IMR-90 (cell line): Measurements from ENCODE around the gene CEACAM21. TPM values are rescaled to one million over a fixed set of nuclear protein-coding genes. Genes with fewer than 3 reads are reported as not detected.

Experiments
- ATAC-seq: fragments of 200-7000 bp; cut with Tn5 transposase; 2 replicates; pipeline ENCODE4 v1.9.1; 2020; ENCODE audit warnings: low read depth, mild to moderate bottlenecking, moderate library complexity
- BruUV-seq: library from RNA; stranded (reverse); fragments of 400-500 nt; replicated peaks from 2 replicates; lab custom pipeline; 2021; lab: Mats Ljungman, UMichigan
- CTCF ChIA-PET: fragments of 300-600 bp; formaldehyde crosslinking; extraction: SDS; loops from one replicate; lab custom pipeline; 2021; ENCODE audit warnings: antibody characterized with exemption; lab: Yijun Ruan, JAX
- POLR2A ChIA-PET: fragments of 300-600 bp; sonication (Branson Sonifier 250); formaldehyde crosslinking; loops from one replicate; lab custom pipeline; 2022; ENCODE audit warnings: antibody characterized with exemption; ENCODE audit not compliant: unreplicated experiment; lab: Charles Lee
- DNase-seq: peaks from one replicate; pipeline ENCODE4 v3.0.0; 2013
- H2AFZ ChIP-seq: replicated peaks from 2 replicates; pipeline ENCODE3; 2013; ENCODE audit warnings: low read length, mild to moderate bottlenecking; ENCODE audit not compliant: poor library complexity
- H2AK5ac ChIP-seq: 2 replicates; pipeline ENCODE4 v1.6.1; 2013; ENCODE audit warnings: low read depth, low read length, inconsistent platforms
- H2AK9ac ChIP-seq: replicated peaks from 2 replicates; pipeline ENCODE3; 2013; ENCODE audit warnings: mild to moderate bottlenecking, low read depth, low read length, moderate library complexity; ENCODE audit not compliant: poor library complexity
- H2BK120ac ChIP-seq: 2 replicates; pipeline ENCODE4 v1.6.1; 2013; ENCODE audit warnings: low read depth, low read length, inconsistent platforms
- H2BK15ac ChIP-seq: 3 replicates; pipeline ENCODE4 v1.6.1; 2013; ENCODE audit warnings: low read depth, low read length, inconsistent platforms
- H2BK20ac ChIP-seq: 2 replicates; pipeline ENCODE4 v1.6.1; 2013; ENCODE audit warnings: low read depth, mild to moderate bottlenecking, inconsistent platforms, low read length, moderate library complexity
- H2BK5ac ChIP-seq: 2 replicates; pipeline ENCODE4 v1.6.1; 2013; ENCODE audit warnings: mild to moderate bottlenecking, low read depth, low read length, inconsistent platforms; ENCODE audit not compliant: poor library complexity, severe bottlenecking
- H3K14ac ChIP-seq: replicated peaks from 2 replicates; pipeline ENCODE4 v1.6.1; 2013; ENCODE audit warnings: low read depth, low read length, inconsistent platforms
- H3K18ac ChIP-seq: 2 replicates; pipeline ENCODE4 v1.6.1; 2013; ENCODE audit warnings: low read depth, low read length, control low read depth
- H3K23ac ChIP-seq: 2 replicates; pipeline ENCODE4 v1.6.1; 2013; ENCODE audit warnings: low read depth, low read length, inconsistent platforms
- H3K27ac ChIP-seq: 2 replicates; pipeline ENCODE4 v1.5.1; 2013; ENCODE audit warnings: mild to moderate bottlenecking, control low read depth, low read length; ENCODE audit not compliant: insufficient read depth
- H3K27me3 ChIP-seq: 2 replicates; pipeline ENCODE4 v1.6.1; 2013; ENCODE audit warnings: low read length; ENCODE audit not compliant: control insufficient read depth, insufficient read depth
- H3K36me3 ChIP-seq: 2 replicates; pipeline ENCODE4 v1.6.1; 2013; ENCODE audit warnings: low read length, mixed read lengths; ENCODE audit not compliant: control insufficient read depth, insufficient read depth
- H3K4ac ChIP-seq: 2 replicates; pipeline ENCODE4 v1.6.1; 2013; ENCODE audit warnings: low read depth, low read length, inconsistent platforms
- H3K4me1 ChIP-seq: 2 replicates; pipeline ENCODE4 v1.6.1; 2013; ENCODE audit warnings: low read length, mixed read lengths; ENCODE audit not compliant: control insufficient read depth, insufficient read depth
- H3K4me2 ChIP-seq: 2 replicates; pipeline ENCODE4 v1.6.1; 2013; ENCODE audit warnings: low read depth, mild to moderate bottlenecking, control low read depth, low read length, moderate library complexity
- H3K4me3 ChIP-seq: 2 replicates; pipeline ENCODE4 v1.5.1; 2013; ENCODE audit warnings: low read depth, mild to moderate bottlenecking, control low read depth, low read length, moderate library complexity; ENCODE audit not compliant: insufficient read depth
- H3K56ac ChIP-seq: 2 replicates; pipeline ENCODE4 v1.6.1; 2013; ENCODE audit warnings: low read length, inconsistent platforms; ENCODE audit not compliant: insufficient read depth; ENCODE audit errors: extremely low read depth
- H3K79me1 ChIP-seq, 2 experiments: 2 replicates each; pipeline ENCODE4 v1.6.1; 2013; ENCODE audit warnings: low read length in 2 of 2, inconsistent platforms in 1 of 2, low read depth in 1 of 2
- H3K9ac ChIP-seq: 2 replicates; pipeline ENCODE4 v1.6.1; 2013; ENCODE audit warnings: low read depth, low read length, control low read depth
- H3K9me1 ChIP-seq: 2 replicates; pipeline ENCODE4 v1.6.1; 2013; ENCODE audit warnings: low read length, inconsistent platforms; ENCODE audit not compliant: insufficient read depth
- H3K9me3 ChIP-seq: 2 replicates; pipeline ENCODE4 v1.6.1; 2013; ENCODE audit warnings: low read length; ENCODE audit not compliant: control insufficient read depth, insufficient read depth
- H4K20me1 ChIP-seq: 2 replicates; pipeline ENCODE4 v1.6.1; 2013; ENCODE audit warnings: low read length, inconsistent platforms; ENCODE audit not compliant: insufficient read depth
- H4K5ac ChIP-seq: 2 replicates; pipeline ENCODE4 v1.6.1; 2013; ENCODE audit warnings: mild to moderate bottlenecking, low read depth, low read length, control low read depth
- H4K8ac ChIP-seq, 2 experiments: 2 replicates each; pipeline ENCODE4 v1.6.1; 2013; ENCODE audit warnings: low read depth in 2 of 2, low read length in 2 of 2, control low read depth in 1 of 2, inconsistent platforms in 1 of 2
- H4K91ac ChIP-seq: 2 replicates; pipeline ENCODE4 v1.6.1; 2013; ENCODE audit warnings: low read depth, low read length, inconsistent platforms; ENCODE audit not compliant: insufficient read depth
- BHLHE40 ChIP-seq: fragments of 150-350 bp; IDR thresholded peaks from 2 replicates; pipeline ENCODE4 v1.6.1; 2016; ENCODE audit warnings: mild to moderate bottlenecking, low read depth, low read length
- CEBPB ChIP-seq: IDR thresholded peaks from 2 replicates; pipeline ENCODE4 v1.6.1; 2012; ENCODE audit warnings: low read depth, low read length, improper control_type of control experiment
- NFE2L2 ChIP-seq: fragments of 150-350 bp; IDR thresholded peaks from 2 replicates; pipeline ENCODE4 v1.6.1; 2016; ENCODE audit warnings: low read depth, mild to moderate bottlenecking, low read length
- RAD21 ChIP-seq: IDR thresholded peaks from 2 replicates; pipeline ENCODE4 v1.6.1; 2012; ENCODE audit warnings: low read length, improper control_type of control experiment
- RFX5 ChIP-seq: IDR thresholded peaks from 2 replicates; pipeline ENCODE4 v1.8.0; 2012; ENCODE audit warnings: low read depth, mild to moderate bottlenecking, low read length, moderate library complexity
- SMC3 ChIP-seq: fragments of 150-350 bp; IDR thresholded peaks from 2 replicates; pipeline ENCODE4 v1.6.1; 2016; ENCODE audit warnings: low read depth, mild to moderate bottlenecking, antibody characterized with exemption, low read length, moderate library complexity
- USF2 ChIP-seq: fragments of 150-350 bp; IDR thresholded peaks from 2 replicates; pipeline ENCODE4 v1.6.1; 2017; ENCODE audit warnings: mild to moderate bottlenecking, antibody characterized with exemption, low read length, low read depth
- WGBS, 2 experiments: methylation state at CpG; one replicate each; pipeline versions ENCODE4 v1.1.5 to v1.1.7; 2013; ENCODE audit warnings: missing lambda C conversion rate in 2 of 2; ENCODE audit not compliant: insufficient read length in 1 of 2; ENCODE audit errors: extremely low coverage in 2 of 2; 5-methylcytosine and 5-hydroxymethylcytosine counted together
- dilution Hi-C: fragments of 300-500 bp; cut with HindIII; formaldehyde crosslinking; loops from one replicate; pipeline ENCODE4 v1.14.3; 2018; ENCODE audit warnings: low sequenced_read_pairs; ENCODE audit not compliant: unreplicated experiment
- in situ Hi-C: fragments of 300-500 bp; cut with MboI; formaldehyde crosslinking; loops from 3 replicates; pipeline ENCODE4 v1.14.3; 2019; ENCODE audit warnings: low sequenced_read_pairs, inconsistent platforms, mixed read lengths
- intact Hi-C: fragments of 100-400 bp; cut with micrococcal nuclease; formaldehyde crosslinking; loops from 2 replicates; pipeline ENCODE4 v1.10.0; 2022
- polyA plus RNA-seq, 3 experiments: library from polyadenylated mRNA; depleted of rRNA; stranded (reverse); fragments of >200 nt; gene quantifications; 2 replicates each; pipeline ENCODE4 v1.2.3, GENCODE V29; 2012; ENCODE audit warnings: low replicate concordance in 1 of 3
- total RNA-seq: library from RNA; depleted of rRNA; stranded (reverse); fragments of >200 nt; gene quantifications from 2 replicates; pipeline ENCODE4 v1.2.3, GENCODE V29; 2012

CEACAM21 gene
- total and polyA plus RNA-seq, 2 of the 4 experiments (the other 2 are of a cell fraction), result not detected

GRCh38 chr19:41565379-41565720 is 10.6 kb upstream of the CEACAM21 start:
- CTCF ChIA-PET, result interaction anchor here (0.5 to 0.6 kb wide), 2 partner anchors 114 to 421 kb away, joined by 3 to 6 read pairs; no protein-coding TSS in a partner anchor
- Histone ChIP-seq H3K56ac (no peak overlapping the region), H3K18ac (no peak overlapping the region), H3K9me1 (no peaks in the 10 kb centered on the region), H2AK9ac (no peak overlapping the region), H3K23ac (no peak overlapping the region), H2BK15ac (no peak overlapping the region), H3K27me3 (peaks cover 19% of the 10 kb centered on the region), H2AK5ac (no peak overlapping the region), H2BK120ac (no peak overlapping the region), H4K20me1 (no peaks in the 10 kb centered on the region), H3K4me2 (no peak overlapping the region), H4K91ac (no peak overlapping the region), H2BK20ac (no peak overlapping the region), H4K5ac (no peak overlapping the region), H2AFZ (no peak overlapping the region), H3K79me1 (no peaks in the 10 kb centered on the region), H3K4me1 (no peaks in the 10 kb centered on the region), H3K4ac (no peak overlapping the region), H3K27ac (no peak overlapping the region), H3K4me3 (no peak overlapping the region), H3K36me3 (no peaks in the 10 kb centered on the region), H4K8ac (no peak overlapping the region), H2BK5ac (no peak overlapping the region), H3K14ac (no peak overlapping the region), H3K9me3 (no peaks in the 10 kb centered on the region), H3K9ac (no peak overlapping the region)
- POLR2A ChIA-PET, result no interaction called here
- DNase-seq (no peak), ATAC-seq (no peak)
- no TSS peak for BruUV-seq
- no CpG with 5 or more reads among the region's 9 CpGs for WGBS, 2 experiments
- intact Hi-C loops (no loop called here), dilution Hi-C loops (no loop called here), in situ Hi-C loops (no loop called here)
- TF ChIP-seq RFX5, result no peak
- TF ChIP-seq SMC3, result no peak
- TF ChIP-seq USF2, result no peak
- TF ChIP-seq BHLHE40, result no peak
- no peak for TF ChIP-seq NFE2L2
- no peak for TF ChIP-seq CEBPB
- no peak for TF ChIP-seq RAD21
